ENCODE results near the gene OTOG.

- TF ChIP-seq CTCF (IDR thresholded peaks at IDR 0.05; ENCODE audit: extremely low read depth in 1 of 2, insufficient read depth in 1 of 2, low read depth in 1 of 2, low read length in 2 of 2) (no peak), MAX (IDR thresholded peaks at IDR 0.05; ENCODE audit: insufficient read depth, insufficient read length) (no peak)
These were observed 12.5 kb downstream of the OTOG start for GRCh38 chr11:17559341-17560087.

All from endothelial cell of umbilical vein (primary cell).